Body of pancreas (tissue), 4 donors: Measurements from ENCODE around the gene PLTP.

Experiments
- POLR2A ChIP-seq, 3 donors: fragments of 450-650 bp; IDR thresholded peaks; one replicate each; pipeline ENCODE4 v1.6.1; 2016; ENCODE audit warnings: antibody characterized with exemption in 3 of 3, mild to moderate bottlenecking in 2 of 3
- TF ChIP-seq, protein P1 (sequence below), 7 experiments: fragments of 450-650 bp in 4 of 7; fragments of 200-600 bp in 3 of 7; sonication (generic) in 3 of 7; IDR thresholded peaks; one replicate each; pipeline ENCODE4 v1.5.1; 2016 to 2019; ENCODE audit warnings: antibody characterized with exemption in 7 of 7

GRCh38 chr20:45908084-45908483 lies 3.9 kb downstream of the PLTP start:
- TF ChIP-seq, protein P1, sequence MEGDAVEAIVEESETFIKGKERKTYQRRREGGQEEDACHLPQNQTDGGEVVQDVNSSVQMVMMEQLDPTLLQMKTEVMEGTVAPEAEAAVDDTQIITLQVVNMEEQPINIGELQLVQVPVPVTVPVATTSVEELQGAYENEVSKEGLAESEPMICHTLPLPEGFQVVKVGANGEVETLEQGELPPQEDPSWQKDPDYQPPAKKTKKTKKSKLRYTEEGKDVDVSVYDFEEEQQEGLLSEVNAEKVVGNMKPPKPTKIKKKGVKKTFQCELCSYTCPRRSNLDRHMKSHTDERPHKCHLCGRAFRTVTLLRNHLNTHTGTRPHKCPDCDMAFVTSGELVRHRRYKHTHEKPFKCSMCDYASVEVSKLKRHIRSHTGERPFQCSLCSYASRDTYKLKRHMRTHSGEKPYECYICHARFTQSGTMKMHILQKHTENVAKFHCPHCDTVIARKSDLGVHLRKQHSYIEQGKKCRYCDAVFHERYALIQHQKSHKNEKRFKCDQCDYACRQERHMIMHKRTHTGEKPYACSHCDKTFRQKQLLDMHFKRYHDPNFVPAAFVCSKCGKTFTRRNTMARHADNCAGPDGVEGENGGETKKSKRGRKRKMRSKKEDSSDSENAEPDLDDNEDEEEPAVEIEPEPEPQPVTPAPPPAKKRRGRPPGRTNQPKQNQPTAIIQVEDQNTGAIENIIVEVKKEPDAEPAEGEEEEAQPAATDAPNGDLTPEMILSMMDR (IDR thresholded peaks at IDR 0.05) = no peak
- no peak for TF ChIP-seq POLR2A (IDR thresholded peaks at IDR 0.05)
